RWPE1 (cell line): ENCODE data around the gene ANKRD22.
A peak's percentile ranks its signal among the peaks of the same experiment; 100 is the strongest.

Source experiments
- CTCF ChIA-PET: fragments of 350-600 bp; sonication (Branson Sonifier 250); formaldehyde crosslinking; extraction: SDS; loops from one replicate; lab custom pipeline; 2021; lab: Yijun Ruan, JAX
- POLR2A ChIA-PET: fragments of 400-600 bp; formaldehyde crosslinking; extraction: SDS; loops from one replicate; lab custom pipeline; 2020; ENCODE audit warnings: antibody characterized with exemption; ENCODE audit not compliant: low non-redundant PET; lab: Yijun Ruan, JAX
- DNase-seq: peaks from one replicate; pipeline ENCODE4 v3.0.0; 2012; ENCODE audit warnings: low spot score
- H3K27ac ChIP-seq: fragments of 450-650 bp; 2 replicates; pipeline ENCODE4 v1.5.1; 2017
- CTCF ChIP-seq: fragments of 450-650 bp; conservative IDR thresholded peaks from 2 replicates; pipeline ENCODE4 v1.5.1; 2017; ENCODE audit warnings: low read depth, mild to moderate bottlenecking

Gene ANKRD22

GRCh38 chr10:88800152-88801125, 51.2 kb downstream of the ANKRD22 start:
- ChIA-PET POLR2A (no interaction called here), CTCF (interaction anchor here (0.5 to 0.7 kb wide), 3 partner anchors 9 to 233 kb away, joined by 3 read pairs; no protein-coding TSS in a partner anchor)
- peak; percentile 21 for DNase-seq
- no peak overlapping the region for H3K27ac ChIP-seq
- no peak for TF ChIP-seq CTCF

GRCh38 chr10:88794731-88795130, 56.9 kb downstream of the ANKRD22 start:
- TF ChIP-seq CTCF = no peak
- DNase-seq = no peak
- ChIA-PET CTCF (interaction anchor here (0.7 to 1.2 kb wide), 4 partner anchors 15 to 169 kb away, joined by 3 to 5 read pairs (median 4); no protein-coding TSS in a partner anchor), POLR2A (no interaction called here)
- H3K27ac ChIP-seq = no peak overlapping the region

GRCh38 chr10:88793712-88794299, 57.8 kb downstream of the ANKRD22 start:
- DNase-seq = peak; percentile 21

GRCh38 chr10:88792661-88793060, 59.0 kb downstream of the ANKRD22 start:
- no peak overlapping the region for H3K27ac ChIP-seq
- DNase-seq = no peak
- no peak for TF ChIP-seq CTCF
- POLR2A ChIA-PET = no interaction called here
- CTCF ChIA-PET = interaction anchor here (0.7 to 1.0 kb wide), 4 partner anchors 102 to 1651 kb away, joined by 3 to 7 read pairs (median 3); no protein-coding TSS in a partner anchor

More at GRCh38 chr10:88793712-88794299, 57.8 kb downstream of the ANKRD22 start:
- no peak overlapping the region for H3K27ac ChIP-seq
- ChIA-PET POLR2A (no interaction called here), CTCF (interaction anchor here (0.7 to 1.2 kb wide), 4 partner anchors 16 to 232 kb away, joined by 3 to 8 read pairs (median 4); no protein-coding TSS in a partner anchor)
- TF ChIP-seq CTCF = no peak

- no peak overlapping the region for H3K27ac ChIP-seq
- TF ChIP-seq CTCF = peak; percentile 49
- CTCF ChIA-PET = interaction anchor here (0.7 to 1.5 kb wide), 7 partner anchors 8 to 227 kb away, joined by 3 to 10 read pairs (median 3); no protein-coding TSS in a partner anchor
- peak; percentile 39 for DNase-seq
- POLR2A ChIA-PET = no interaction called here
Observed at GRCh38 chr10:88791924-88792323, 59.7 kb downstream of the ANKRD22 start.

GRCh38 chr10:88788924-88789323, 62.7 kb downstream of the ANKRD22 start:
- TF ChIP-seq CTCF = no peak
- ChIA-PET CTCF (interaction anchor here (1.0 kb wide), 1 partner anchor 224 kb away, joined by 3 read pairs; no protein-coding TSS in a partner anchor), POLR2A (no interaction called here)
- no peak for DNase-seq
- no peak overlapping the region for H3K27ac ChIP-seq
